Thoracic aorta (tissue), 2 donors: ENCODE data around the gene LILRB3. TPM values are rescaled to one million over a fixed set of nuclear protein-coding genes. Genes with fewer than 3 reads are reported as not detected.
"Not testable (repeated sequence)": the region's sequence is repeated elsewhere in the genome, so short reads cannot be mapped to it uniquely, and the experiment has no call there.

Source experiments
- ATAC-seq: fragments of 150-250 bp; one replicate; pipeline ENCODE4 v1.8.0; 2017; ENCODE audit warnings: low read depth; ENCODE audit not compliant: insufficient number of reproducible peaks, low FRiP score
- DNase-seq: peaks from one replicate; pipeline ENCODE4 v3.0.0-alpha.2; 2020; ENCODE audit warnings: low spot score
- H3K27ac ChIP-seq, 2 donors: fragments of 200-600 bp; sonication (generic); 1 replicate in 1 of 2; 2 replicates in 1 of 2; pipeline ENCODE4 v1.5.1; 2016; ENCODE audit warnings: mild to moderate bottlenecking in 2 of 2, moderate library complexity in 2 of 2
- H3K27me3 ChIP-seq: fragments of 200-600 bp; sonication (generic); replicated peaks from 2 replicates; pipeline ENCODE4 v1.6.0; 2016; ENCODE audit warnings: mild to moderate bottlenecking; ENCODE audit not compliant: insufficient read depth
- H3K36me3 ChIP-seq: fragments of 200-600 bp; sonication (generic); one replicate; pipeline ENCODE4 v1.5.1; 2016
- H3K4me1 ChIP-seq, 2 donors: fragments of 200-600 bp; sonication (generic); 1 replicate in 1 of 2; 2 replicates in 1 of 2; pipeline versions ENCODE4 v1.5.1 to v1.6.0; 2016; ENCODE audit warnings: low read depth in 2 of 2, mild to moderate bottlenecking in 1 of 2; ENCODE audit not compliant: control insufficient read depth in 1 of 2
- H3K4me3 ChIP-seq: fragments of 200-600 bp; sonication (generic); 2 replicates; pipeline ENCODE4 v1.5.1; 2016; ENCODE audit warnings: mild to moderate bottlenecking
- H3K9me3 ChIP-seq: fragments of 200-600 bp; sonication (generic); 2 replicates; pipeline ENCODE4 v1.5.1; 2016
- total RNA-seq, 2 donors: library from RNA; depleted of rRNA; stranded (reverse); fragments of >200 nt; gene quantifications; one replicate each; pipeline versions ENCODE4 v1.1.0 to v1.2.3, GENCODE V29; 2016
- TF ChIP-seq, protein P1 (sequence below): fragments of 200-600 bp; sonication (generic); IDR thresholded peaks from one replicate; pipeline ENCODE4 v1.5.1; 2019; ENCODE audit warnings: antibody characterized with exemption

LILRB3 gene
- total RNA-seq, 2 donors from 2014 or later, result 21.9 to 71.5 TPM

DNA sequence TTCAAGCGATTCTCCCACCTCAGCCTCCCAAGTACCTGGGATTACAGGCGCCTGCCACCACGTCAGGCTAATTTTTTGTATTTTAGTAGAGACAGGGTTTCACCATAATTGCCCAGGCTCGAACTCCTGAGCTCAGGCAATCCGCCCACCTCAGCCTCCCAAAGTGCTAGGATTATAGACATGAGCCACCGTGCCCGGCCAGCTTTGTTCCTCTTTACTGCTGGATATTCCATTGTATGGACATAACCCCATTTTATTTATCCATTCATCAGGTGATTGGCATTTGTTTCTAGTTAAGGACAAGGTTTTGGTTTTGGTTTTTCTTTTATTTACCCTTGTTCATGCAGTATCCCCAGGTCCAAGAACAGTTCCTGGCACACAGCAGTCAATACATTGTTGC, 26.3 kb downstream of the LILRB3 start:
- TF ChIP-seq, protein P1, sequence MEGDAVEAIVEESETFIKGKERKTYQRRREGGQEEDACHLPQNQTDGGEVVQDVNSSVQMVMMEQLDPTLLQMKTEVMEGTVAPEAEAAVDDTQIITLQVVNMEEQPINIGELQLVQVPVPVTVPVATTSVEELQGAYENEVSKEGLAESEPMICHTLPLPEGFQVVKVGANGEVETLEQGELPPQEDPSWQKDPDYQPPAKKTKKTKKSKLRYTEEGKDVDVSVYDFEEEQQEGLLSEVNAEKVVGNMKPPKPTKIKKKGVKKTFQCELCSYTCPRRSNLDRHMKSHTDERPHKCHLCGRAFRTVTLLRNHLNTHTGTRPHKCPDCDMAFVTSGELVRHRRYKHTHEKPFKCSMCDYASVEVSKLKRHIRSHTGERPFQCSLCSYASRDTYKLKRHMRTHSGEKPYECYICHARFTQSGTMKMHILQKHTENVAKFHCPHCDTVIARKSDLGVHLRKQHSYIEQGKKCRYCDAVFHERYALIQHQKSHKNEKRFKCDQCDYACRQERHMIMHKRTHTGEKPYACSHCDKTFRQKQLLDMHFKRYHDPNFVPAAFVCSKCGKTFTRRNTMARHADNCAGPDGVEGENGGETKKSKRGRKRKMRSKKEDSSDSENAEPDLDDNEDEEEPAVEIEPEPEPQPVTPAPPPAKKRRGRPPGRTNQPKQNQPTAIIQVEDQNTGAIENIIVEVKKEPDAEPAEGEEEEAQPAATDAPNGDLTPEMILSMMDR, result no peak
- DNase-seq (no peak), ATAC-seq (no peak)
- Histone ChIP-seq H3K9me3 (no peaks in the 10 kb centered on the region), H3K4me3 (no peak overlapping the region), H3K27ac (no peak overlapping the region), H3K36me3 (peaks cover 9% of the 10 kb centered on the region), H3K27me3 (no peaks in the 10 kb centered on the region), H3K4me1 (peaks cover 9 to 19% of the 10 kb centered on the region in 2 donors)

DNA sequence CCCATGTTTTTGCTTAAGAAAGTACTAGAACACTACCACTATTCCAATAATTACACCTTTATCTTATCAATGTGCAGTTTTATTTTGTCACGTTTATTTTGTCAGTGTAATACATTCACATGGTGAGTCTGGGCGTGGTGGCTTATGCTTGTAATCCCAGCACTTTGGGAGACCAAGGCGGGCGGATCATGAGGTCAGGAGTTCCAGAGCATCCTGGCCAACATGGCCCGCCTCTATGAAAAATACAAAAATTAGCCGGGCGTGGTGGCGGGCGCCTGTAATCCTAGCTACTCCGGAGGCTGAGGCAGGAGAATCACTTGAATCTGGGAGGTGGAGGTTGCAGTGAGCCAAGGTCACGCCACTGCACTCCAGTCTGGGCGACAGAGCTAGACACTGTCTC, 28.3 kb downstream of the LILRB3 start:
- H3K9me3 ChIP-seq, H3K27me3 ChIP-seq, H3K4me3 ChIP-seq, H3K27ac ChIP-seq, H3K36me3 ChIP-seq, ATAC-seq, DNase-seq: not testable (repeated sequence)
- peaks cover 7 to 12% of the 10 kb centered on the region in 2 donors for H3K4me1 ChIP-seq

DNA sequence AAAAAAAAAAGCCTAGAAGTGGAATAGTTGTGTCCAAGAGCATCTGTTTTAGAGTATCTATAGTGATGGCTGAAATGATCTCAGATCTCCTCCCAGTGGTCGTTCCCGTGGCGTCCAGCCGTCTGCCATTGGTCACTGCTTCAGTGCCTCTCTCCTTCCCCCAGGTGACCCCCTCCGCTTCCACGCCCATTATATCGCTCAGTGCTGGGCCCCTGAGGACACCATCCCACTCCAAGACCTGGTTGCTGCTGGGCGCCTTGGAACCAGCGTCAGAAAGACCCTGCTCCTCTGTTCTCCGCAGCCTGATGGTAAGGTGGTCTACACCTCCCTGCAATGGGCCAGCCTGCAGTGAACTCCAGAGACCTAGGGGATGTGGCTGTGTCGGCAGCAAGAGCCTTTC, 29.8 kb downstream of the LILRB3 start:
- Histone ChIP-seq H3K4me1 (peaks cover 13 to 21% of the 10 kb centered on the region in 2 donors), H3K27me3 (no peaks in the 10 kb centered on the region), H3K36me3 (peaks cover 9% of the 10 kb centered on the region), H3K4me3 (no peak overlapping the region), H3K27ac (no peak overlapping the region), H3K9me3 (no peaks in the 10 kb centered on the region)
- DNase-seq (no peak), ATAC-seq (no peak)
- TF ChIP-seq, protein P1, result no peak

DNA sequence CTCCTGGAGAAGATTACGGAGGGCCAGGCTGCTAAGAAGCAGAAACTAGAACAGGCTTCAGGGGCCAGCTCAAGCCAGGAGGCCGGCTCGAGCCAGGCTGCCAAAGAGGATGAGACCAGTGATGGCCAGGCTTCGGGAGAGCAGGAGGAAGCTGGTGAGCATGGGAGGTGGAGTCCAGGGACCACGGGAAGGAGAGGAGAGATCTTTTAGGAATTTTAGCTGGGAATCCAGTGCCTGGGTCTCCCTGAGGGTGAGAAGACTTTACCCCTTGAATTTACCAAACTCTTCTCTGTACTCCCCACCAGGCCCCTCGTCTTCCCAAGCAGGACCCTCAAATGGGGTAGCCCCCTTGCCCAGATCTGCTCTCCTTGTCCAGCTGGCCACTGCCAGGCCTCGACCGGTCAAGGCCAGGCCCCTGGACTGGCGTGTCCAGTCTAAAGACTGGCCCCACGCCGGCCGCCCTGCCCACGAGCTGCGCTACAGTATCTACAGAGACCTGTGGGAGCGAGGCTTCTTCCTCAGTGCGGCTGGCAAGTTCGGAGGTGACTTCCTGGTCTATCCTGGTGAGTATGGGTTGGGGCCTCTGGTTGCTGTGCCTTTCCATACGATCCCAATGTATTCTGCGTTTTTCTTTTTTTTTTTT, 30.9 kb downstream of the LILRB3 start:
- Histone ChIP-seq H3K27me3 (no peaks in the 10 kb centered on the region), H3K4me1 (peaks cover 14 to 28% of the 10 kb centered on the region in 2 donors), H3K9me3 (no peaks in the 10 kb centered on the region), H3K36me3 (peaks cover 9% of the 10 kb centered on the region), H3K27ac (peak overlapping the region; percentile 99), H3K4me3 (peak overlapping the region; percentile 85)
- TF ChIP-seq, protein P1, result no peak
- DNase-seq (no peak), ATAC-seq (no peak)

DNA sequence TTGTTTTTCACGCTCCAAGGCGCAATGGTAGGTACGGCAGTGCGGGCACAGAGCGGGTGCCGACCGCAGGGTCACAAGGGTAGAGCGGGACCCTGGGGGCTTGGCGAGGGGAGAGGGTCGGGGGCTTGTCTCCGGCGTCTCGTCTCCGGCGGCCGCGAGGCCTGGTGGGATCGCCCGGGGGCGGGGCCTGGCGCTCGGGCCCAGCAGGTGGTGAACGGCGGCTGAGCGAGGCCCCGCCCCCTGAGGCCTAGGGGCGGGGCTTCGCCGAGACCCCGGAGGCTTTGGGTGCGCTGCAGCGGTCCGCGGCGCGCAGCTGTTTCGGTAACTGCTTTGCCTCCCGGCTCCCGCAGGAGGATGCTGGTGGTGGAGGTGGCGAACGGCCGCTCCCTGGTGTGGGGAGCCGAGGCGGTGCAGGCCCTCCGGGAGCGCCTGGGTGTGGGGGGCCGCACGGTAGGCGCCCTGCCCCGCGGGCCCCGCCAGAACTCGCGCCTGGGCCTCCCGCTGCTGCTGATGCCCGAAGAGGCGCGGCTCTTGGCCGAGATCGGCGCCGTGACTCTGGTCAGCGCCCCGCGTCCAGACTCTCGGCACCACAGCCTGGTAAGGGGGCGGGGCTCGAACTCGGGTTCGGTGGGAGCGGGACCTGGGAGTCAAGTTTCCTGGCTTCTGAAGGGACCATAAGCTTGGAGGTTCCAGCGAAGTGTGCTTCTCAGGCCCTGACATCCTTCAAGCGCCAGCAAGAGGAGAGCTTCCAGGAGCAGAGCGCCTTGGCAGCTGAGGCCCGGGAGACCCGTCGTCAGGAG, 31.6 kb downstream of the LILRB3 start, which contains the start of gene TSEN34:
Gene TSEN34 (plus strand): TSS at position 298 of the 800 bp plus-strand sequence. CDS start 57 bp downstream, at position 355.
- H3K36me3 ChIP-seq, result peaks cover 9% of the 10 kb centered on the region
- no peaks in the 10 kb centered on the region for H3K27me3 ChIP-seq
- ATAC-seq, result peak; percentile 18
- peaks cover 14 to 28% of the 10 kb centered on the region in 2 donors for H3K4me1 ChIP-seq
- TF ChIP-seq, protein P1, result no peak
- peak within 1 kb of the TSS; percentile 85 for H3K4me3 ChIP-seq
- peak within 1 kb of the TSS; percentile 99 for H3K27ac ChIP-seq
- DNase-seq, result no peak
- H3K9me3 ChIP-seq, result no peaks in the 10 kb centered on the region
